GM12878 (cell line): ENCODE data around the gene SDC1. TPM values are rescaled to one million over a fixed set of nuclear protein-coding genes. Genes with fewer than 3 reads are reported as not detected.
A peak's percentile ranks its signal among the peaks of the same experiment; 100 is the strongest.

Experiments
- ATAC-seq: fragments of 200-7000 bp; cut with Tn5 transposase; 3 replicates; pipeline ENCODE4 v1.9.1; 2020; ENCODE audit warnings: mild to moderate bottlenecking, moderate library complexity
- BruUV-seq: library from RNA; stranded (reverse); fragments of 400-500 nt; replicated peaks from 2 replicates; lab custom pipeline; 2021; lab: Mats Ljungman, UMichigan
- CTCF ChIA-PET: fragments of 300-600 bp; sonication (Branson Sonifier 250); formaldehyde crosslinking; extraction: SDS; loops from one replicate; lab custom pipeline; 2021; ENCODE audit warnings: inconsistent platforms; lab: Yijun Ruan, JAX
- POLR2A ChIA-PET: fragments of 350-600 bp; formaldehyde crosslinking; extraction: SDS; loops from one replicate; lab custom pipeline; 2021; ENCODE audit warnings: inconsistent platforms; lab: Charles Lee
- RAD21 ChIA-PET: fragments of 300-600 bp; sonication (Branson Sonifier 250); formaldehyde crosslinking; loops from one replicate; lab custom pipeline; 2023; ENCODE audit warnings: antibody characterized with exemption; ENCODE audit not compliant: unreplicated experiment; lab: Charles Lee
- SMC1A ChIA-PET: fragments of 300-600 bp; sonication (Branson Sonifier 250); formaldehyde crosslinking; loops from one replicate; lab custom pipeline; 2023; ENCODE audit not compliant: unreplicated experiment, uncharacterized antibody; lab: Charles Lee
- DNase-seq: peaks from one replicate; pipeline ENCODE4 v3.0.0-alpha.2; 2011; ENCODE audit warnings: low read depth, low spot score
- FAIRE-seq: peaks from 3 replicates; lab custom pipeline; 2011; peaks lifted over from hg19 to GRCh38; lab: Jason Lieb, UNC
- H2AFZ ChIP-seq: 2 replicates; pipeline ENCODE4 v1.6.0; 2011; ENCODE audit warnings: low read depth, low read length, control low read depth; ENCODE audit not compliant: control insufficient read depth
- H3K27ac ChIP-seq: 2 replicates; pipeline ENCODE4 v1.5.1; 2011; ENCODE audit warnings: control low read depth; ENCODE audit not compliant: control insufficient read depth, insufficient read depth
- H3K27me3 ChIP-seq, 2 experiments: replicated peaks in 1 of 2; 2 replicates each; pipeline versions ENCODE4 v1.6.0 to v1.6.1; 2011; ENCODE audit warnings: low read length in 1 of 2; ENCODE audit not compliant: control insufficient read depth in 2 of 2, insufficient read depth in 2 of 2
- H3K36me3 ChIP-seq, 2 experiments: 2 replicates each; pipeline ENCODE4 v1.5.1; 2011; ENCODE audit warnings: low read length in 1 of 2; ENCODE audit not compliant: control insufficient read depth in 2 of 2, insufficient read depth in 2 of 2
- H3K4me1 ChIP-seq: 2 replicates; pipeline ENCODE4 v1.6.1; 2011; ENCODE audit warnings: mild to moderate bottlenecking, low read length, moderate library complexity, mixed read lengths; ENCODE audit not compliant: control insufficient read depth, insufficient read depth
- H3K4me2 ChIP-seq: 2 replicates; pipeline ENCODE4 v1.6.0; 2011; ENCODE audit warnings: control low read depth; ENCODE audit not compliant: control insufficient read depth, insufficient read depth
- H3K4me3 ChIP-seq: fragments of 200-600 bp; sonication (generic); 2 replicates; pipeline ENCODE4 v1.5.1; 2016
- H3K79me2 ChIP-seq: 2 replicates; pipeline ENCODE4 v1.6.0; 2011; ENCODE audit warnings: low read length; ENCODE audit not compliant: control insufficient read depth, insufficient read depth
- H3K9ac ChIP-seq: 2 replicates; pipeline ENCODE4 v1.8.0; 2011; ENCODE audit warnings: low read length, control low read depth, mixed read lengths; ENCODE audit not compliant: control insufficient read depth, insufficient read depth
- H3K9me3 ChIP-seq: replicated peaks from 3 replicates; pipeline ENCODE4 v1.5.1; 2011; ENCODE audit warnings: mild to moderate bottlenecking, low read length; ENCODE audit not compliant: control insufficient read depth, insufficient read depth
- H4K20me1 ChIP-seq: 2 replicates; pipeline ENCODE4 v1.6.0; 2011; ENCODE audit not compliant: control insufficient read depth, insufficient read depth
- CEBPB ChIP-seq, 2 experiments: fragments of 150-350 bp in 1 of 2; IDR thresholded peaks; 2 replicates each; pipeline ENCODE4 v1.6.1; 2012 to 2014; ENCODE audit warnings: low read depth in 2 of 2, low read length in 2 of 2, borderline replicate concordance in 1 of 2, inconsistent platforms in 1 of 2
- CHD4 ChIP-seq: fragments of 200-600 bp; sonication (generic); IDR thresholded peaks from 2 replicates; pipeline ENCODE4 v1.6.1; 2016; ENCODE audit warnings: mild to moderate bottlenecking
- CTCF ChIP-seq, 3 experiments: IDR thresholded peaks in 2 of 3; conservative IDR thresholded peaks in 1 of 3; 2 replicates each; pipeline ENCODE4 v1.5.1; 2011; ENCODE audit warnings: low read depth in 3 of 3, low read length in 3 of 3, mild to moderate bottlenecking in 3 of 3, control low read depth in 2 of 3, moderate library complexity in 2 of 3, inconsistent platforms in 1 of 3, mixed read lengths in 1 of 3; ENCODE audit not compliant: control insufficient read depth in 2 of 3, insufficient read depth in 1 of 3; ENCODE audit errors: extremely low read depth in 1 of 3
- LARP7 ChIP-seq: fragments of 450-650 bp; IDR thresholded peaks from 2 replicates; pipeline ENCODE4 v1.6.1; 2017; ENCODE audit warnings: mild to moderate bottlenecking
- NBN ChIP-seq: fragments of 450-650 bp; IDR thresholded peaks from 2 replicates; pipeline ENCODE4 v1.6.1; 2016
- POLR2AphosphoS5 ChIP-seq: IDR thresholded peaks from 2 replicates; pipeline ENCODE4 v1.6.1; 2011; ENCODE audit warnings: mild to moderate bottlenecking, low read length, inconsistent platforms
- RAD21 ChIP-seq: IDR thresholded peaks from 2 replicates; pipeline ENCODE4 v1.6.1; 2011; ENCODE audit warnings: mild to moderate bottlenecking, low read depth, low read length, moderate library complexity; ENCODE audit not compliant: insufficient read depth
- TARDBP ChIP-seq: IDR thresholded peaks from 2 replicates; pipeline ENCODE4 v1.6.1; 2016; ENCODE audit warnings: borderline replicate concordance
- ZNF274 ChIP-seq: IDR thresholded peaks from one replicate; pipeline ENCODE4 v1.8.0; 2011; ENCODE audit not compliant: insufficient read length, insufficient read depth
- WGBS: methylation state at CpG from one replicate; pipeline ENCODE4 v1.1.6; 2016; ENCODE audit warnings: low lambda C conversion rate; ENCODE audit not compliant: insufficient replicate concordance, insufficient coverage; ENCODE audit errors: missing lambda C conversion rate; 5-methylcytosine and 5-hydroxymethylcytosine counted together
- in situ Hi-C: fragments of 300-500 bp; cut with MboI; formaldehyde crosslinking; loops from 9 replicates; pipeline ENCODE4 v1.14.3; 2018; ENCODE audit warnings: mixed read lengths
- intact Hi-C: fragments of 100-400 bp; cut with micrococcal nuclease; formaldehyde crosslinking; loops from one replicate; pipeline ENCODE4 v1.14.2; 2022; ENCODE audit not compliant: unreplicated experiment
- polyA plus RNA-seq, 11 experiments: library from polyadenylated mRNA; depleted of rRNA in 4 of 11; unstranded in 6 of 11; stranded (reverse) in 5 of 11; fragments of >200 nt; fragmentation: Nextera tagmentation in 4 of 11; fragmentation: Illumina TruSeq in 1 of 11; extraction: Ambion mirVana in 4 of 11; extraction: Trizol in 1 of 11; gene quantifications; 1 replicate in 1 of 11; 2 replicates in 10 of 11; pipeline versions ENCODE4 v1.2.1 to v1.2.3, GENCODE V29; 2011 to 2016; ENCODE audit warnings: inconsistent platforms in 2 of 11, missing spikeins in 2 of 11, low read depth in 1 of 11
- total RNA-seq, 4 experiments: library from RNA; depleted of rRNA in 3 of 4; stranded (reverse); fragments of >200 nt in 3 of 4; fragmentation: Illumina TruSeq in 1 of 4; extraction: Trizol in 1 of 4; gene quantifications; 2 replicates each; pipeline versions ENCODE4 v1.2.1 to v1.2.3, GENCODE V29; 2013 to 2021
- TF ChIP-seq, protein P1 (sequence below): IDR thresholded peaks from 2 replicates; pipeline ENCODE4 v1.6.1; 2011; ENCODE audit warnings: borderline replicate concordance, low read depth, mild to moderate bottlenecking, moderate library complexity, low read length; ENCODE audit not compliant: insufficient read depth, poor library complexity, severe bottlenecking

SDC1 gene
- total and polyA plus RNA-seq, 10 of the 15 experiments (the other 5 are each of a cell fraction or from before 2014, with no cell fraction given), result 0.85 to 36.8 (median 23.7) TPM

GRCh38 chr2:20242727-20243377, 17.9 kb upstream of the SDC1 start:
- no peaks in the 10 kb centered on the region for H3K79me2 ChIP-seq
- no peak overlapping the region for H2AFZ ChIP-seq
- H4K20me1 ChIP-seq, result no peaks in the 10 kb centered on the region
- ChIA-PET RAD21 (interaction anchor here (1.0 kb wide), 1 partner anchor 227 kb away, joined by 3 read pairs; no protein-coding TSS in a partner anchor), SMC1A (interaction anchor here (1.0 to 1.3 kb wide), 2 partner anchors 54 to 81 kb away, joined by 3 to 5 read pairs; no protein-coding TSS in a partner anchor), CTCF (interaction anchor here (0.6 to 1.0 kb wide), 4 partner anchors 9 to 186 kb away, joined by 3 to 4 read pairs (median 3); no protein-coding TSS in a partner anchor), POLR2A (no interaction called here)
- 47% methylated on average over 9 of the region's 9 CpGs for WGBS
- H3K9me3 ChIP-seq, result no peaks in the 10 kb centered on the region; the same call in 2 of the 3 replicates
- no TSS peak for BruUV-seq
- intact Hi-C loops (loop anchor here (5.0 kb wide), 1 partner anchor 286 kb away; no protein-coding TSS in a partner anchor), in situ Hi-C loops (no loop called here)
- no peak overlapping the region for H3K4me2 ChIP-seq
- ATAC-seq (peak; percentile 74), FAIRE-seq (no peak), DNase-seq (no peak)
- H3K27me3 ChIP-seq, result no peaks in the 10 kb centered on the region
- no peak overlapping the region for H3K4me3 ChIP-seq
- H3K9ac ChIP-seq, result no peak overlapping the region
- H3K27ac ChIP-seq, result no peak overlapping the region
- H3K36me3 ChIP-seq, result no peaks in the 10 kb centered on the region; a peak in 1 of 4 replicates
- TF ChIP-seq POLR2AphosphoS5 (0 out of 2 replicates have a peak, but pooled peaks have one; percentile 17), ZNF274 (no peak), TARDBP (no peak)
- H3K4me1 ChIP-seq, result no peaks in the 10 kb centered on the region

DNA sequence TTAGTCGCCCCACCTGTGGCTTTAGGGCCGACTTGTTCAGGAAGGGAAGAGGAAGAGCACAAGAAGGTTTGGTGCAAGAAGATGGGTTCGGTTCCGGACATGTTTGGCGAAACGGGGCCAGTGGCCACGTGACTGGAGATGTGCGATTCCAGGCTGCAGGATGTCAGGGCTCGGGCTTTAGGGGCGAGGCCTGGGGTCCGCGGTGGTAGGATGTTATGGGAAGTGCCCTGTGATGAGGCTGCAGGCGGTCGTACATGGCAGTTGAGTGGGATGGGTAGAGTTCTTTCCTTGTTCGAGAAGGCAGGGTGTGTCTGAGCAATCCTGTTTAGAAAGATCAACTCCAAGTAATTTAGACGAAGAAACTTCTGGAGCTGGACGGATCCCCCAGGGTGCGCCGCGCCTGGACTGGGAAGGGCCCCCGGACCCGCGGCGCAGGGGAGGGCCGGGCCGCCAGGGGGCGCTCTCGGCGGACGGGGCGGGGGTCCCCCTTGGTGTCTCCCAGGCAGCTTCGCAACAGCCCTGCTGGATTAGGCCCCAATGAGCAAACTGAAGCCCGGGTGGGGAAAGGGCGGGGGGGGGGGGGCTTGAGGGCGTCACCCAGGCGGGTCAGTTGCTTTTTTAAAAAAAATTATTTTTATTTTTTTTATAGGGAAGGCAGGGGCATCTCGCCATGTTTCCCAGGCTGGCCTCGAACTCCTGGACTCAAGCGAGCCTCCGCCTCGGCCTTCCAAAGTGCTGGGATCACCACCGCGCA, 17.2 kb upstream of the SDC1 start:
- no peak for DNase-seq
- in situ Hi-C loops (no loop called here), intact Hi-C loops (loop anchor here (5.0 kb wide), 1 partner anchor 285 kb away; no protein-coding TSS in a partner anchor)
- ChIA-PET CTCF (interaction anchor here (0.6 to 1.4 kb wide), 6 partner anchors 9 to 187 kb away, joined by 3 to 4 read pairs (median 3); no protein-coding TSS in a partner anchor), SMC1A (interaction anchor here (1.0 to 1.3 kb wide), 2 partner anchors 55 to 82 kb away, joined by 3 to 5 read pairs; no protein-coding TSS in a partner anchor), RAD21 (interaction anchor here (1.0 kb wide), 1 partner anchor 226 kb away, joined by 3 read pairs; no protein-coding TSS in a partner anchor), POLR2A (no interaction called here)
- FAIRE-seq, result no peak
- H3K27ac ChIP-seq, result no peak overlapping the region
- H3K4me1 ChIP-seq, result no peaks in the 10 kb centered on the region
- H3K27me3 ChIP-seq, result no peaks in the 10 kb centered on the region
- H2AFZ ChIP-seq, result peak overlapping the region; percentile 1; the same call in 1 of the 2 replicates
- H3K9ac ChIP-seq, result no peak overlapping the region
- H4K20me1 ChIP-seq, result no peaks in the 10 kb centered on the region
- peak; percentile 85 for ATAC-seq
- 69% methylated on average over 32 of the region's 43 CpGs for WGBS
- no peak overlapping the region for H3K4me2 ChIP-seq
- H3K9me3 ChIP-seq, result no peaks in the 10 kb centered on the region; the same call in 2 of the 3 replicates
- no TSS peak for BruUV-seq
- no peaks in the 10 kb centered on the region for H3K36me3 ChIP-seq
- no peaks in the 10 kb centered on the region for H3K79me2 ChIP-seq
- 0 out of 2 replicates have a peak overlapping the region, but pooled peaks have one; percentile 41 for H3K4me3 ChIP-seq
- TF ChIP-seq RAD21, result peak; percentile 33; the same call in 1 of the 2 replicates
- TF ChIP-seq LARP7, result no peak
- peak; percentile 39 to 53 (median 50) for TF ChIP-seq CTCF (IDR thresholded peaks at IDR 0.05 in 2 of 3, conservative IDR thresholded peaks at IDR 0.05 in 1 of 3; ENCODE audit: control insufficient read depth in 2 of 3, extremely low read depth in 1 of 3, insufficient read depth in 1 of 3, low read depth in 3 of 3, low read length in 3 of 3)
- TF ChIP-seq, protein P1, sequence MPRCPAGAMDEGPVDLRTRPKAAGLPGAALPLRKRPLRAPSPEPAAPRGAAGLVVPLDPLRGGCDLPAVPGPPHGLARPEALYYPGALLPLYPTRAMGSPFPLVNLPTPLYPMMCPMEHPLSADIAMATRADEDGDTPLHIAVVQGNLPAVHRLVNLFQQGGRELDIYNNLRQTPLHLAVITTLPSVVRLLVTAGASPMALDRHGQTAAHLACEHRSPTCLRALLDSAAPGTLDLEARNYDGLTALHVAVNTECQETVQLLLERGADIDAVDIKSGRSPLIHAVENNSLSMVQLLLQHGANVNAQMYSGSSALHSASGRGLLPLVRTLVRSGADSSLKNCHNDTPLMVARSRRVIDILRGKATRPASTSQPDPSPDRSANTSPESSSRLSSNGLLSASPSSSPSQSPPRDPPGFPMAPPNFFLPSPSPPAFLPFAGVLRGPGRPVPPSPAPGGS, result peak; percentile 30
- TF ChIP-seq NBN, result no peak
- no peak for TF ChIP-seq CEBPB (IDR thresholded peaks at IDR 0.05; ENCODE audit: borderline replicate concordance in 1 of 2, low read depth in 2 of 2, low read length in 2 of 2)
- TF ChIP-seq CHD4, result no peak
